Keratinocyte (primary cell): ENCODE results near the gene RNF150. TPM values are rescaled to one million over a fixed set of nuclear protein-coding genes. Genes with fewer than 3 reads are reported as not detected.
"Not testable (repeated sequence)": the region's sequence is repeated elsewhere in the genome, so short reads cannot be mapped to it uniquely, and the experiment has no call there.

Source experiments
- DNase-seq: peaks from one replicate; pipeline ENCODE4 v3.0.0-alpha.2; 2011; ENCODE audit warnings: low read depth, missing footprints, low spot score
- FAIRE-seq: peaks from 2 replicates; lab custom pipeline; 2011; peaks lifted over from hg19 to GRCh38; lab: Jason Lieb, UNC
- H2AFZ ChIP-seq: 2 replicates; pipeline ENCODE4 v1.6.0; 2012; ENCODE audit warnings: low read length, control low read depth, inconsistent platforms; ENCODE audit not compliant: control insufficient read depth
- H3K27ac ChIP-seq: 2 replicates; pipeline ENCODE4 v1.5.1; 2011; ENCODE audit warnings: low read length; ENCODE audit not compliant: control insufficient read depth, insufficient read depth
- H3K27me3 ChIP-seq: 3 replicates; pipeline ENCODE4 v1.6.0; 2011; ENCODE audit warnings: low read length; ENCODE audit not compliant: control insufficient read depth, insufficient read depth; ENCODE audit errors: extremely low read depth
- H3K36me3 ChIP-seq, 2 experiments: 2 replicates in 1 of 2; 3 replicates in 1 of 2; pipeline ENCODE4 v1.5.1; 2011; ENCODE audit warnings: low read length in 2 of 2, mild to moderate bottlenecking in 1 of 2; ENCODE audit not compliant: control insufficient read depth in 2 of 2, insufficient read depth in 2 of 2; ENCODE audit errors: extremely low read depth in 1 of 2
- H3K4me1 ChIP-seq: 3 replicates; pipeline ENCODE4 v1.5.1; 2011; ENCODE audit warnings: low read length; ENCODE audit not compliant: control insufficient read depth, insufficient read depth; ENCODE audit errors: extremely low read depth
- H3K4me2 ChIP-seq: 3 replicates; pipeline ENCODE4 v1.6.0; 2011; ENCODE audit warnings: low read depth, low read length; ENCODE audit not compliant: control insufficient read depth, insufficient read depth; ENCODE audit errors: extremely low read depth
- H3K4me3 ChIP-seq, 3 experiments: fragments of 200-600 bp in 1 of 3; sonication (generic) in 1 of 3; 2 replicates in 2 of 3; 3 replicates in 1 of 3; pipeline ENCODE4 v1.5.1; 2011 to 2016; ENCODE audit warnings: low read length in 3 of 3, mild to moderate bottlenecking in 3 of 3, control low read depth in 2 of 3, inconsistent platforms in 1 of 3, low read depth in 1 of 3, mixed read lengths in 1 of 3, mixed run types in 1 of 3, moderate library complexity in 1 of 3; ENCODE audit not compliant: control insufficient read depth in 2 of 3, insufficient read depth in 2 of 3; ENCODE audit errors: extremely low read depth in 1 of 3
- H3K79me2 ChIP-seq: 2 replicates; pipeline ENCODE4 v1.6.0; 2012; ENCODE audit warnings: low read length; ENCODE audit not compliant: control insufficient read depth, insufficient read depth
- H3K9ac ChIP-seq: 3 replicates; pipeline ENCODE4 v1.6.0; 2011; ENCODE audit warnings: low read length; ENCODE audit not compliant: control insufficient read depth, insufficient read depth; ENCODE audit errors: extremely low read depth
- H3K9me1 ChIP-seq: 3 replicates; pipeline ENCODE4 v1.6.0; 2011; ENCODE audit warnings: low read length; ENCODE audit not compliant: control insufficient read depth, insufficient read depth; ENCODE audit errors: extremely low read depth
- H3K9me3 ChIP-seq: 2 replicates; pipeline ENCODE4 v1.5.1; 2012; ENCODE audit warnings: low read depth, low read length; ENCODE audit not compliant: control insufficient read depth
- H4K20me1 ChIP-seq: 3 replicates; pipeline ENCODE4 v1.6.0; 2011; ENCODE audit warnings: low read length; ENCODE audit not compliant: control insufficient read depth, insufficient read depth; ENCODE audit errors: extremely low read depth
- EZH2 ChIP-seq: IDR thresholded peaks from one replicate; pipeline ENCODE4 v1.6.1; 2012; ENCODE audit warnings: inconsistent platforms, mild to moderate bottlenecking, low read length, moderate library complexity
- dilution Hi-C: fragments of 300-500 bp; cut with MboI; formaldehyde crosslinking; loops from one replicate; pipeline ENCODE4 v1.7.0; 2020; ENCODE audit warnings: low sequenced_read_pairs; ENCODE audit not compliant: extremely low pct_ligation_motif_present
- polyA plus RNA-seq, 5 experiments: library from polyadenylated mRNA; depleted of rRNA in 3 of 5; stranded (reverse) in 3 of 5; stranded (forward) in 1 of 5; unstranded in 1 of 5; fragments of >200 nt; gene quantifications; 1 replicate in 1 of 5; 2 replicates in 3 of 5; 3 replicates in 1 of 5; pipeline versions ENCODE4 v1.2.1 to v1.2.3, GENCODE V29; 2011 to 2012; ENCODE audit warnings: missing spikeins in 2 of 5, low read depth in 1 of 5, low replicate concordance in 1 of 5
- TF ChIP-seq, protein P1 (sequence below), 3 experiments: IDR thresholded peaks in 1 of 3; conservative IDR thresholded peaks in 1 of 3; optimal IDR thresholded peaks in 1 of 3; 2 replicates in 2 of 3; 3 replicates in 1 of 3; pipeline versions ENCODE3 to v1.5.1; 2011; ENCODE audit warnings: low read length in 3 of 3, mild to moderate bottlenecking in 3 of 3, moderate library complexity in 2 of 3, control low read depth in 1 of 3, inconsistent platforms in 1 of 3; ENCODE audit not compliant: insufficient read depth in 2 of 3; ENCODE audit errors: extremely low read depth in 1 of 3

The RNF150 gene
- polyA plus RNA-seq, 1 donor (not counting 4 experiments of a cell fraction or from before 2014, with no cell fraction given), result 0.18 TPM

DNA sequence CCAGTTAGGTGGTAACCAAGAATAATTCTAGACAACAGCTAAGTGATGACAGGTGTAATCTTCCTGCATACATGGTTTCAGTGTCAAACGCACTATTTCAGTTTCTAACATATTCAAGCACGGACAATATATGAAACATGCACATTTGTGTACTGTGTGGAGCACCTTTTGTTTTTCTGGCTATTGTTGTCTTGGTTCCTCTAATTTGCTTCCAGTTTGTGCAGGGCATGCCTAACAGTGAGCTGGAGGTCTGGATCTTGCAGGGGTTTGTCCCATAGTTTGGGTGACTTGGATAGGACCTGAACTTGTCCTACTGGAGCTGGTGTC lies 306.6 kb downstream of the RNF150 start:
- Histone ChIP-seq H3K9me1 (no peaks in the 10 kb centered on the region), H3K79me2 (no peaks in the 10 kb centered on the region), H3K4me2 (no peak overlapping the region), H3K27me3 (peaks cover 3% of the 10 kb centered on the region), H3K36me3 (no peaks in the 10 kb centered on the region), H3K9ac (no peak overlapping the region), H3K4me3 (no peak overlapping the region), H3K27ac (no peak overlapping the region), H3K9me3 (no peaks in the 10 kb centered on the region), H2AFZ (no peak overlapping the region), H3K4me1 (no peaks in the 10 kb centered on the region), H4K20me1 (no peaks in the 10 kb centered on the region)
- FAIRE-seq, result no peak
- dilution Hi-C loops, result no loop called here
- DNase-seq, result no peak
- no peak for TF ChIP-seq EZH2
- TF ChIP-seq, protein P1, sequence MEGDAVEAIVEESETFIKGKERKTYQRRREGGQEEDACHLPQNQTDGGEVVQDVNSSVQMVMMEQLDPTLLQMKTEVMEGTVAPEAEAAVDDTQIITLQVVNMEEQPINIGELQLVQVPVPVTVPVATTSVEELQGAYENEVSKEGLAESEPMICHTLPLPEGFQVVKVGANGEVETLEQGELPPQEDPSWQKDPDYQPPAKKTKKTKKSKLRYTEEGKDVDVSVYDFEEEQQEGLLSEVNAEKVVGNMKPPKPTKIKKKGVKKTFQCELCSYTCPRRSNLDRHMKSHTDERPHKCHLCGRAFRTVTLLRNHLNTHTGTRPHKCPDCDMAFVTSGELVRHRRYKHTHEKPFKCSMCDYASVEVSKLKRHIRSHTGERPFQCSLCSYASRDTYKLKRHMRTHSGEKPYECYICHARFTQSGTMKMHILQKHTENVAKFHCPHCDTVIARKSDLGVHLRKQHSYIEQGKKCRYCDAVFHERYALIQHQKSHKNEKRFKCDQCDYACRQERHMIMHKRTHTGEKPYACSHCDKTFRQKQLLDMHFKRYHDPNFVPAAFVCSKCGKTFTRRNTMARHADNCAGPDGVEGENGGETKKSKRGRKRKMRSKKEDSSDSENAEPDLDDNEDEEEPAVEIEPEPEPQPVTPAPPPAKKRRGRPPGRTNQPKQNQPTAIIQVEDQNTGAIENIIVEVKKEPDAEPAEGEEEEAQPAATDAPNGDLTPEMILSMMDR (optimal IDR thresholded peaks at IDR 0.05 in 1 of 3, IDR thresholded peaks at IDR 0.05 in 1 of 3, conservative IDR thresholded peaks at IDR 0.05 in 1 of 3; ENCODE audit: extremely low read depth in 1 of 3, insufficient read depth in 2 of 3, low read length in 3 of 3), result no peak

DNA sequence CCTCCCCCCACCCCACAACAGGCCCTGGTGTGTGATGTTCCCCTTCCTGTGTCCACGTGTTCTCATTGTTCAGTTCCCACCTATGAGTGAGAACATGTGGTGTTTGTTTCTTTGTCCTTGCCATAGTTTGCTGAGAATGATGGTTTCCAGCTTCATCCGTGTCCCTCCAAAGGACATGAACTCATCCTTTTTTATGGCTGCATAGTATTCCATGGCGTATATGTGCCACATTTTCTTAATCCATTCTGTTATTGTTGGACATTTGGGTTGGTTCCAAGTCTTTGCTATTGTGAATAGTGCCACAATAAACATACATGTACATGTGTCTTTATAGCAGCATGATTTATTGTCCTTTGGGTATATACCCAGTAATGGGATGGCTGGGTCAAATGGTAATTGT lies 312.7 kb downstream of the RNF150 start:
- H2AFZ ChIP-seq, DNase-seq, H3K4me2 ChIP-seq, H4K20me1 ChIP-seq, H3K9ac ChIP-seq, H3K79me2 ChIP-seq, H3K9me1 ChIP-seq, FAIRE-seq, dilution Hi-C loops, H3K27me3 ChIP-seq, H3K4me3 ChIP-seq, H3K9me3 ChIP-seq, H3K27ac ChIP-seq, H3K4me1 ChIP-seq, H3K36me3 ChIP-seq: not testable (repeated sequence)

DNA sequence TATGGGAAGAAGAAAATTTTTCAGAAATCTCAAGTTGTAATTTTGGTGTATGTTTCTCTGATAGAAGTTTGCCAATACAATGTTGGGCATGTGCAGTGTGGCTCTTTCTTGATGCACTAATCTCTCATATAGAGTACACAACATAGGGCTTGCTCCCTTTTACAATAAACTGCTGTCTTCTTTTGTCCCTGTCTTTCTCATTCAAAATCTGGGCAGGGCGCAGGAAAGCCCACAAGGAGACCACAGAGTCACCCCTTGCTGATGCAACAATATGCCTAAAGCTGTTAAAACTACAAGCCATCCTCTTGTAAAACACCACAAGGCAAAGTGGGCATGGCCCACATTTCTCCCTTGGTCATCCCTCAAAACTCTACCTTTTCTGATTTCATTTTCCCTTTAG lies 313.7 kb downstream of the RNF150 start:
- Histone ChIP-seq H3K27me3 (no peaks in the 10 kb centered on the region), H3K4me3 (no peak overlapping the region), H3K4me1 (no peaks in the 10 kb centered on the region), H3K9me3 (no peaks in the 10 kb centered on the region), H3K27ac (no peak overlapping the region), H2AFZ (no peak overlapping the region), H3K36me3 (no peaks in the 10 kb centered on the region), H3K9me1 (no peaks in the 10 kb centered on the region), H3K4me2 (no peak overlapping the region), H4K20me1 (no peaks in the 10 kb centered on the region), H3K79me2 (no peaks in the 10 kb centered on the region), H3K9ac (no peak overlapping the region)
- FAIRE-seq (no peak), DNase-seq (no peak)
- dilution Hi-C loops, result no loop called here
- TF ChIP-seq, protein P1 (optimal IDR thresholded peaks at IDR 0.05 in 1 of 3, IDR thresholded peaks at IDR 0.05 in 1 of 3, conservative IDR thresholded peaks at IDR 0.05 in 1 of 3; ENCODE audit: extremely low read depth in 1 of 3, insufficient read depth in 2 of 3, low read length in 3 of 3), result no peak
- no peak for TF ChIP-seq EZH2
